CD4-positive, alpha-beta T cell treated with Interleukin-4 for 1 hour (primary cell): ENCODE data around the gene RBFA.
"Not testable (repeated sequence)": the region's sequence is repeated elsewhere in the genome, so short reads cannot be mapped to it uniquely, and the experiment has no call there.

ENCODE experiments used
- DNase-seq, 2 donors: peaks; one replicate each; pipeline ENCODE4 v3.0.0-alpha.2; 2020 to 2022

Gene RBFA

GRCh38 chr18:80034068-80034851 is at the start of gene RBFA:
RBFA (plus strand) TSS chr18:80034434; CDS start chr18:80034496, 62 bp downstream.
- peak; percentile 99 for DNase-seq

- no peak for DNase-seq
Measured at GRCh38 chr18:79985172-79985571, 49.1 kb upstream of the RBFA start.

- no peak for DNase-seq
Measured at GRCh38 chr18:79986726-79987125, 47.5 kb upstream of the RBFA start.

GRCh38 chr18:79987566-79987965 is 46.7 kb upstream of the RBFA start:
- no peak for DNase-seq

GRCh38 chr18:79988071-79988450 is 46.2 kb upstream of the RBFA start:
- peak; percentile 65 to 67 for DNase-seq

- peak; percentile 82 for DNase-seq
Measured at GRCh38 chr18:79988451-79989194, 45.6 kb upstream of the RBFA start, which contains the start of gene TXNL4A. TXNL4A (minus strand) TSS chr18:79988563; CDS start chr18:79988392, 171 bp downstream.

- DNase-seq = no peak
Measured at GRCh38 chr18:79989195-79989497, 45.1 kb upstream of the RBFA start.

- no peak for DNase-seq
Measured at GRCh38 chr18:79991494-79991893, 42.7 kb upstream of the RBFA start.

- DNase-seq = not testable (repeated sequence)
Measured at GRCh38 chr18:79999701-80000100, 34.5 kb upstream of the RBFA start.

- no peak for DNase-seq
Measured at GRCh38 chr18:80000877-80001276, 33.4 kb upstream of the RBFA start.

GRCh38 chr18:80002468-80002867 is 31.8 kb upstream of the RBFA start:
- no peak for DNase-seq

GRCh38 chr18:80004600-80005342 is 29.5 kb upstream of the RBFA start:
- DNase-seq = no peak

GRCh38 chr18:80006724-80007123 is 27.5 kb upstream of the RBFA start:
- no peak for DNase-seq

- no peak for DNase-seq
Measured at GRCh38 chr18:80009661-80010550, 24.3 kb upstream of the RBFA start.

GRCh38 chr18:80010551-80010906 is 23.7 kb upstream of the RBFA start:
- DNase-seq = no peak

- not testable (repeated sequence) for DNase-seq
Measured at GRCh38 chr18:80011496-80012137, 22.6 kb upstream of the RBFA start.

GRCh38 chr18:80012714-80013113 is 21.5 kb upstream of the RBFA start:
- no peak for DNase-seq

- DNase-seq = peak in 1 of 2 donors; percentile 20
Measured at GRCh38 chr18:80022613-80023012, 11.6 kb upstream of the RBFA start.

- DNase-seq = no peak
Measured at GRCh38 chr18:80023173-80023572, 11.1 kb upstream of the RBFA start.

GRCh38 chr18:80026363-80026762 is 7.9 kb upstream of the RBFA start:
- no peak for DNase-seq

GRCh38 chr18:80027719-80028118 is 6.5 kb upstream of the RBFA start:
- not testable (repeated sequence) for DNase-seq

GRCh38 chr18:80029690-80030089 is 4.5 kb upstream of the RBFA start:
- DNase-seq = no peak
